IMR-90 (cell line): ENCODE measurements around the gene ASIC2. TPM values are rescaled to one million over a fixed set of nuclear protein-coding genes. Genes with fewer than 3 reads are reported as not detected.

Source experiments
- ATAC-seq: fragments of 200-7000 bp; cut with Tn5 transposase; 2 replicates; pipeline ENCODE4 v1.9.1; 2020; ENCODE audit warnings: low read depth, mild to moderate bottlenecking, moderate library complexity
- BruUV-seq: library from RNA; stranded (reverse); fragments of 400-500 nt; replicated peaks from 2 replicates; lab custom pipeline; 2021; lab: Mats Ljungman, UMichigan
- CTCF ChIA-PET: fragments of 300-600 bp; formaldehyde crosslinking; extraction: SDS; loops from one replicate; lab custom pipeline; 2021; ENCODE audit warnings: antibody characterized with exemption; lab: Yijun Ruan, JAX
- POLR2A ChIA-PET: fragments of 300-600 bp; sonication (Branson Sonifier 250); formaldehyde crosslinking; loops from one replicate; lab custom pipeline; 2022; ENCODE audit warnings: antibody characterized with exemption; ENCODE audit not compliant: unreplicated experiment; lab: Charles Lee
- DNase-seq: peaks from one replicate; pipeline ENCODE4 v3.0.0; 2013
- H2AFZ ChIP-seq: replicated peaks from 2 replicates; pipeline ENCODE3; 2013; ENCODE audit warnings: low read length, mild to moderate bottlenecking; ENCODE audit not compliant: poor library complexity
- H2AK5ac ChIP-seq: 2 replicates; pipeline ENCODE4 v1.6.1; 2013; ENCODE audit warnings: low read depth, low read length, inconsistent platforms
- H2AK9ac ChIP-seq: replicated peaks from 2 replicates; pipeline ENCODE3; 2013; ENCODE audit warnings: mild to moderate bottlenecking, low read depth, low read length, moderate library complexity; ENCODE audit not compliant: poor library complexity
- H2BK120ac ChIP-seq: 2 replicates; pipeline ENCODE4 v1.6.1; 2013; ENCODE audit warnings: low read depth, low read length, inconsistent platforms
- H2BK15ac ChIP-seq: 3 replicates; pipeline ENCODE4 v1.6.1; 2013; ENCODE audit warnings: low read depth, low read length, inconsistent platforms
- H2BK20ac ChIP-seq: 2 replicates; pipeline ENCODE4 v1.6.1; 2013; ENCODE audit warnings: low read depth, mild to moderate bottlenecking, inconsistent platforms, low read length, moderate library complexity
- H2BK5ac ChIP-seq: 2 replicates; pipeline ENCODE4 v1.6.1; 2013; ENCODE audit warnings: mild to moderate bottlenecking, low read depth, low read length, inconsistent platforms; ENCODE audit not compliant: poor library complexity, severe bottlenecking
- H3K14ac ChIP-seq: replicated peaks from 2 replicates; pipeline ENCODE4 v1.6.1; 2013; ENCODE audit warnings: low read depth, low read length, inconsistent platforms
- H3K18ac ChIP-seq: 2 replicates; pipeline ENCODE4 v1.6.1; 2013; ENCODE audit warnings: low read depth, low read length, control low read depth
- H3K23ac ChIP-seq: 2 replicates; pipeline ENCODE4 v1.6.1; 2013; ENCODE audit warnings: low read depth, low read length, inconsistent platforms
- H3K27ac ChIP-seq: 2 replicates; pipeline ENCODE4 v1.5.1; 2013; ENCODE audit warnings: mild to moderate bottlenecking, control low read depth, low read length; ENCODE audit not compliant: insufficient read depth
- H3K27me3 ChIP-seq: 2 replicates; pipeline ENCODE4 v1.6.1; 2013; ENCODE audit warnings: low read length; ENCODE audit not compliant: control insufficient read depth, insufficient read depth
- H3K36me3 ChIP-seq: 2 replicates; pipeline ENCODE4 v1.6.1; 2013; ENCODE audit warnings: low read length, mixed read lengths; ENCODE audit not compliant: control insufficient read depth, insufficient read depth
- H3K4ac ChIP-seq: 2 replicates; pipeline ENCODE4 v1.6.1; 2013; ENCODE audit warnings: low read depth, low read length, inconsistent platforms
- H3K4me1 ChIP-seq: 2 replicates; pipeline ENCODE4 v1.6.1; 2013; ENCODE audit warnings: low read length, mixed read lengths; ENCODE audit not compliant: control insufficient read depth, insufficient read depth
- H3K4me2 ChIP-seq: 2 replicates; pipeline ENCODE4 v1.6.1; 2013; ENCODE audit warnings: low read depth, mild to moderate bottlenecking, control low read depth, low read length, moderate library complexity
- H3K4me3 ChIP-seq: 2 replicates; pipeline ENCODE4 v1.5.1; 2013; ENCODE audit warnings: low read depth, mild to moderate bottlenecking, control low read depth, low read length, moderate library complexity; ENCODE audit not compliant: insufficient read depth
- H3K56ac ChIP-seq: 2 replicates; pipeline ENCODE4 v1.6.1; 2013; ENCODE audit warnings: low read length, inconsistent platforms; ENCODE audit not compliant: insufficient read depth; ENCODE audit errors: extremely low read depth
- H3K79me1 ChIP-seq, 2 experiments: 2 replicates each; pipeline ENCODE4 v1.6.1; 2013; ENCODE audit warnings: low read length in 2 of 2, inconsistent platforms in 1 of 2, low read depth in 1 of 2
- H3K9ac ChIP-seq: 2 replicates; pipeline ENCODE4 v1.6.1; 2013; ENCODE audit warnings: low read depth, low read length, control low read depth
- H3K9me1 ChIP-seq: 2 replicates; pipeline ENCODE4 v1.6.1; 2013; ENCODE audit warnings: low read length, inconsistent platforms; ENCODE audit not compliant: insufficient read depth
- H3K9me3 ChIP-seq: 2 replicates; pipeline ENCODE4 v1.6.1; 2013; ENCODE audit warnings: low read length; ENCODE audit not compliant: control insufficient read depth, insufficient read depth
- H4K20me1 ChIP-seq: 2 replicates; pipeline ENCODE4 v1.6.1; 2013; ENCODE audit warnings: low read length, inconsistent platforms; ENCODE audit not compliant: insufficient read depth
- H4K5ac ChIP-seq: 2 replicates; pipeline ENCODE4 v1.6.1; 2013; ENCODE audit warnings: mild to moderate bottlenecking, low read depth, low read length, control low read depth
- H4K8ac ChIP-seq, 2 experiments: 2 replicates each; pipeline ENCODE4 v1.6.1; 2013; ENCODE audit warnings: low read depth in 2 of 2, low read length in 2 of 2, control low read depth in 1 of 2, inconsistent platforms in 1 of 2
- H4K91ac ChIP-seq: 2 replicates; pipeline ENCODE4 v1.6.1; 2013; ENCODE audit warnings: low read depth, low read length, inconsistent platforms; ENCODE audit not compliant: insufficient read depth
- CEBPB ChIP-seq: IDR thresholded peaks from 2 replicates; pipeline ENCODE4 v1.6.1; 2012; ENCODE audit warnings: low read depth, low read length, improper control_type of control experiment
- FOS ChIP-seq: fragments of 150-350 bp; IDR thresholded peaks from 2 replicates; pipeline ENCODE4 v1.6.1; 2016; ENCODE audit warnings: low read depth, low read length
- MAZ ChIP-seq: IDR thresholded peaks from 2 replicates; pipeline ENCODE4 v1.6.1; 2012; ENCODE audit warnings: low read depth, mild to moderate bottlenecking, low read length, improper control_type of control experiment, moderate library complexity, borderline replicate concordance
- NFE2L2 ChIP-seq: fragments of 150-350 bp; IDR thresholded peaks from 2 replicates; pipeline ENCODE4 v1.6.1; 2016; ENCODE audit warnings: low read depth, mild to moderate bottlenecking, low read length
- POLR2A ChIP-seq: IDR thresholded peaks from 2 replicates; pipeline ENCODE4 v1.6.1; 2012; ENCODE audit warnings: mild to moderate bottlenecking, low read depth, low read length
- RAD21 ChIP-seq: IDR thresholded peaks from 2 replicates; pipeline ENCODE4 v1.6.1; 2012; ENCODE audit warnings: low read length, improper control_type of control experiment
- RCOR1 ChIP-seq: IDR thresholded peaks from 2 replicates; pipeline ENCODE4 v1.6.1; 2012; ENCODE audit warnings: mild to moderate bottlenecking, low read length, improper control_type of control experiment; ENCODE audit not compliant: insufficient replicate concordance
- SMC3 ChIP-seq: fragments of 150-350 bp; IDR thresholded peaks from 2 replicates; pipeline ENCODE4 v1.6.1; 2016; ENCODE audit warnings: low read depth, mild to moderate bottlenecking, antibody characterized with exemption, low read length, moderate library complexity
- WGBS, 2 experiments: methylation state at CpG; one replicate each; pipeline versions ENCODE4 v1.1.5 to v1.1.7; 2013; ENCODE audit warnings: missing lambda C conversion rate in 2 of 2; ENCODE audit not compliant: insufficient read length in 1 of 2; ENCODE audit errors: extremely low coverage in 2 of 2; 5-methylcytosine and 5-hydroxymethylcytosine counted together
- dilution Hi-C: fragments of 300-500 bp; cut with HindIII; formaldehyde crosslinking; loops from one replicate; pipeline ENCODE4 v1.14.3; 2018; ENCODE audit warnings: low sequenced_read_pairs; ENCODE audit not compliant: unreplicated experiment
- in situ Hi-C: fragments of 300-500 bp; cut with MboI; formaldehyde crosslinking; loops from 3 replicates; pipeline ENCODE4 v1.14.3; 2019; ENCODE audit warnings: low sequenced_read_pairs, inconsistent platforms, mixed read lengths
- intact Hi-C: fragments of 100-400 bp; cut with micrococcal nuclease; formaldehyde crosslinking; loops from 2 replicates; pipeline ENCODE4 v1.10.0; 2022
- polyA plus RNA-seq, 3 experiments: library from polyadenylated mRNA; depleted of rRNA; stranded (reverse); fragments of >200 nt; gene quantifications; 2 replicates each; pipeline ENCODE4 v1.2.3, GENCODE V29; 2012; ENCODE audit warnings: low replicate concordance in 1 of 3
- total RNA-seq: library from RNA; depleted of rRNA; stranded (reverse); fragments of >200 nt; gene quantifications from 2 replicates; pipeline ENCODE4 v1.2.3, GENCODE V29; 2012
- TF ChIP-seq, protein P1 (sequence below): conservative IDR thresholded peaks from 2 replicates; pipeline ENCODE4 v1.5.1; 2012; ENCODE audit warnings: mild to moderate bottlenecking, low read depth, low read length, improper control_type of control experiment

The ASIC2 gene
- total and polyA plus RNA-seq, 2 of the 4 experiments (the other 2 are of a cell fraction): under 0.01 to 0.15 TPM

DNA sequence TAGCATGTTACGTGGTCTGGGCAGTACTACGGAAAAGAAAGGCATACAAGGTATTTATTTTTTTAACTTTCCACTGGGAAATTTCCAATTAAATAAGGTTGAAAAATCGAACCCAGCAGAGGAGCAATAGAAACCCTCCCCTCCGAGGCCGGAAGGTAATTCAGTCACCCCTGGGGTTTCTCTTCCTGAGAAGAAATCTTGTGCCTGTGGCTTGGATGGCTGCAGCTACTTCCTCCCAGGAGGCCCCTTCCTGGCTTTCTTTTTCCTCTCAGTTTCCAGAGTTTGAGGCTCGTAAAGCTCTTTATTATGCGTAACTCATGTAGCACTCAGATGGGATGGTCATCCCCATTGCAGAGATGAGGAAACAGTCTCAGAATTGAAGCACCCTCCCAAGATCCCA is 140.3 kb downstream of the ASIC2 start:
- Histone ChIP-seq H3K79me1 (no peaks in the 10 kb centered on the region), H3K9me1 (no peaks in the 10 kb centered on the region), H2AK5ac (no peak overlapping the region), H4K91ac (no peak overlapping the region), H2BK5ac (no peak overlapping the region), H3K4me2 (no peak overlapping the region), H3K36me3 (no peaks in the 10 kb centered on the region), H2BK15ac (no peak overlapping the region), H3K4me1 (no peaks in the 10 kb centered on the region), H3K27me3 (no peaks in the 10 kb centered on the region; the same call in 1 of the 2 replicates), H3K9me3 (no peaks in the 10 kb centered on the region), H2AK9ac (no peak overlapping the region), H2BK120ac (no peak overlapping the region), H3K9ac (no peak overlapping the region), H3K23ac (no peak overlapping the region), H2BK20ac (no peak overlapping the region), H3K14ac (no peak overlapping the region), H4K5ac (no peak overlapping the region), H3K27ac (no peak overlapping the region), H3K56ac (no peak overlapping the region), H4K8ac (no peak overlapping the region), H3K4me3 (no peak overlapping the region), H2AFZ (no peak overlapping the region), H3K4ac (no peak overlapping the region), H3K18ac (no peak overlapping the region), H4K20me1 (no peaks in the 10 kb centered on the region)
- ATAC-seq (no peak), DNase-seq (no peak)
- ChIA-PET CTCF (no interaction called here), POLR2A (no interaction called here)
- intact Hi-C loops (no loop called here), dilution Hi-C loops (no loop called here), in situ Hi-C loops (no loop called here)
- BruUV-seq: no TSS peak
- no CpG with 5 or more reads among the region's 7 CpGs for WGBS, 2 experiments
- TF ChIP-seq MAZ (no peak), POLR2A (no peak), CEBPB (no peak), NFE2L2 (no peak), RAD21 (no peak), SMC3 (no peak), FOS (no peak), RCOR1 (no peak)
- TF ChIP-seq, protein P1, sequence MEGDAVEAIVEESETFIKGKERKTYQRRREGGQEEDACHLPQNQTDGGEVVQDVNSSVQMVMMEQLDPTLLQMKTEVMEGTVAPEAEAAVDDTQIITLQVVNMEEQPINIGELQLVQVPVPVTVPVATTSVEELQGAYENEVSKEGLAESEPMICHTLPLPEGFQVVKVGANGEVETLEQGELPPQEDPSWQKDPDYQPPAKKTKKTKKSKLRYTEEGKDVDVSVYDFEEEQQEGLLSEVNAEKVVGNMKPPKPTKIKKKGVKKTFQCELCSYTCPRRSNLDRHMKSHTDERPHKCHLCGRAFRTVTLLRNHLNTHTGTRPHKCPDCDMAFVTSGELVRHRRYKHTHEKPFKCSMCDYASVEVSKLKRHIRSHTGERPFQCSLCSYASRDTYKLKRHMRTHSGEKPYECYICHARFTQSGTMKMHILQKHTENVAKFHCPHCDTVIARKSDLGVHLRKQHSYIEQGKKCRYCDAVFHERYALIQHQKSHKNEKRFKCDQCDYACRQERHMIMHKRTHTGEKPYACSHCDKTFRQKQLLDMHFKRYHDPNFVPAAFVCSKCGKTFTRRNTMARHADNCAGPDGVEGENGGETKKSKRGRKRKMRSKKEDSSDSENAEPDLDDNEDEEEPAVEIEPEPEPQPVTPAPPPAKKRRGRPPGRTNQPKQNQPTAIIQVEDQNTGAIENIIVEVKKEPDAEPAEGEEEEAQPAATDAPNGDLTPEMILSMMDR: no peak
